Measurements from ENCODE around the gene SCAF4.

DNA sequence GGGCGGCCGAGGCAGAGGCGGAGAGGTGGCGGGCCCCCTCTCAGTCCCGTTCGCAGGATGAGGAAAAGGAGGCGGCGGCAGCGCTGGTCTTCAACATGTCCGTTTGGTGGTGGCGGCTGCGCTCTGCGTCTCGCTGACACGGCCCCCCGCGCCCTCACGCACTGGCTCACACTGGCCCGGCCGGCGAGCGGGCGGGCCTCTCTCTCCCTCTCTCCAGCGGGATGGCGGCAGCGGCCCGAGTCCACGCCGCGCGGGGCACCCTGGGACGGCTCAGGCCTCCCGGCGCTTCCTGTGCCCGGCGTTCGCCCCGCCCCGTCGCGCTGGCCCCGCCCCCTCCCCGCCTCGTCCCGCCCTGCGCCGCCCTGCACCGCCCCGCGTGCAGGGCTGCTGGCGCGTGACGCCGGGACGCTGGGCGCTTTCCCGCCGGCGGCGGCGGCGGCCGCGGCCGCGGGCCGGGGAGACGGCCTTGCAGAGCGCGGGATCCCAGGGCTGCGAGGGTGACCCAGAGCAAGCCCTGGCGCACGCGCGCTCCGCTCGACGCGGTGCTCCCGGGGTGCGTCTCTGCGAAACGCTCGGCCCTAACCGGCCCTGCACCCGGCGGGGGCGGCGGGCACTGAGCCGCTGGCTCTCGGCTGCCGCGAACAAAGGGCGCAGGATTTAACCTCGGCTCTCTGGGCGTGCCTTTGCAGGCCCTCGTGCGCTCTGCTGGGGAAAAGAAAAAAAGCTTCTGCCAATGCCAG lies at the start of gene SCAF4:
- TF ChIP-seq, protein P1, sequence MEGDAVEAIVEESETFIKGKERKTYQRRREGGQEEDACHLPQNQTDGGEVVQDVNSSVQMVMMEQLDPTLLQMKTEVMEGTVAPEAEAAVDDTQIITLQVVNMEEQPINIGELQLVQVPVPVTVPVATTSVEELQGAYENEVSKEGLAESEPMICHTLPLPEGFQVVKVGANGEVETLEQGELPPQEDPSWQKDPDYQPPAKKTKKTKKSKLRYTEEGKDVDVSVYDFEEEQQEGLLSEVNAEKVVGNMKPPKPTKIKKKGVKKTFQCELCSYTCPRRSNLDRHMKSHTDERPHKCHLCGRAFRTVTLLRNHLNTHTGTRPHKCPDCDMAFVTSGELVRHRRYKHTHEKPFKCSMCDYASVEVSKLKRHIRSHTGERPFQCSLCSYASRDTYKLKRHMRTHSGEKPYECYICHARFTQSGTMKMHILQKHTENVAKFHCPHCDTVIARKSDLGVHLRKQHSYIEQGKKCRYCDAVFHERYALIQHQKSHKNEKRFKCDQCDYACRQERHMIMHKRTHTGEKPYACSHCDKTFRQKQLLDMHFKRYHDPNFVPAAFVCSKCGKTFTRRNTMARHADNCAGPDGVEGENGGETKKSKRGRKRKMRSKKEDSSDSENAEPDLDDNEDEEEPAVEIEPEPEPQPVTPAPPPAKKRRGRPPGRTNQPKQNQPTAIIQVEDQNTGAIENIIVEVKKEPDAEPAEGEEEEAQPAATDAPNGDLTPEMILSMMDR (conservative IDR thresholded peaks at IDR 0.05), result no peak
- TF ChIP-seq ZFX (IDR thresholded peaks at IDR 0.05), result peak; percentile 58

Data from C4-2B (cell line).